EH (cell line): ENCODE measurements around the gene PDLIM3.
"Not testable (repeated sequence)": the region's sequence is repeated elsewhere in the genome, so short reads cannot be mapped to it uniquely, and the experiment has no call there.

Experiments used
- DNase-seq: peaks from one replicate; pipeline ENCODE4 v3.0.0-alpha.2; 2015; ENCODE audit warnings: low read depth

The PDLIM3 gene

DNA sequence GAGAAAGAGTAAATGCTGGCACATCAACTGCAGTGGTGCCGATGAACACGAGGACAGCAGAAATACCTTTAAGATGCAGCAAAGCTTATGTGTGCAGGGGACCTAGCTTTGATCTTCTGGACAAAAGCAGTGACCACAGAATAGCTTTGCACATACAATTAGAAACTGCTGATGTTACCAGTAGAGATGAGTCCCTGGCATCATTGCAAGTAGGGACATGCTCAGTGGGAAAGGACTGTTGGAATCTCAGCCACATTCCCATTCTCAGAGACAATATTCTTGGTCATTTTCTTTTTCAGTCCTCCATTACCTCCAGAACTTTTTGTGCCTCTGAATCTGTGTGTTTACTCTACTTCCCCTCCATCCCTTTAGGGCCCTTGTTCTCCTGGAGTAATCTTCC lies 16.9 kb upstream of the PDLIM3 start:
- DNase-seq: no peak

DNA sequence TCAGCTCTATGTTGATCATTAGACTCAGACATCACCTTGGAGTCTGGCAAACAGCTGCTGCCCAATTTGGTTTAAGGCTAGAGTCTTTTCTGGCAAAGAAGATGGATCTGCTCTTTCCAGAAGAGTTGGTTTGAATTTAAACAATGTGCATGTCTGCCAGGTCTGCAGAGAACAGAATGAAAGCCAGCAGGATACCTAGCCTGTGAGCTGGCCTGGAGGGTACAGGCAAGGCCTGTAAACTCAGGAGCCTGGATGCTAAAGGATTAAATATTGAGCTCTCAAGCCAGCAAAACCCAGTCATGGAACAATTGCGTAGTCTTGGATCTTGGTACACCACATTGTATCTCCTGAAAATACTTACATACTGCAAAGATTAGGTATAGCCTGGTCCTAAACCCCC lies 15.6 kb upstream of the PDLIM3 start:
- no peak for DNase-seq

DNA sequence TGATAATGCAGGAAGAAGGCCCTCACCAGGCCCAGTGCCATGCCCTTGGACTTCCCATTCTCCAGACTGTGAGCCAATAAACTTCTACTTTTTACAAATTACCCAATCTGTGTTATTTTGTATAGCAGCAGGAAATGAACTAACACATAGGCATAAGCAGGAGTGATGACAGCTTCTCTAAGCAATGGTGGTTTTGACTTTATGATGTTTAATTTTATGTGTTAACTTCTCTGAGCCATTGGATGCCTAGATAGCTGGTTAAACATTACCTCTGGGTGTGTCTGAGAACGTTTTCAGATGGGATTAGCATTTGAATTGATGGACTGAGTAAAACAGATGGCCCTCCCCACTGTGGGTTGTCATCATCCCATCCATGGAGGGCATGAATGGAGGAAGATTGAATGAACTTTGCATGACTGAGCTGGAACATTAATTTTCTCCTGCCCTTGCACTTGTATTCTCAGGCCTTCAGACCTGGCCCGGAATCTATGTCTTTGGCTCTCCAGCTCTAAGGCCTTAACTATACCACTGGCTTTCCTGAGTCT lies 13.9 kb upstream of the PDLIM3 start:
- DNase-seq: no peak

DNA sequence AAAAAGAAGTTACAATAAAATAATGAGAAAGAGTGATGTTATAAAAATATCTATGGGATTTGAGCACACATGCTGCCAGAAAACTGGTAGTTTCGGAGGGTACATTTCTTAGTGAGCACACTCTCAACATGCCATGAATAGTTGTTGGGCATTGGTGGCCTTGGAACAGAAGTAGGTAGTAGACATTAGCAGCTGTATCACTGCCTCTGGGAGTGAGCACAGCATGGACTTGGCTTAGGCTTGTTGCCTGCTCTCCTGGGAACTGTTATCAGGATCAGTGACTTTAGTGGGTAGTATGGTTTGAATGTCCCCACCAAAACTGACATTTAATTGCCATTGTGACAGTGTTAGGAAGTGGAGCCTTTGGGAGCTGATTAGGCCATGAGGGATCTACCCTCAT lies 13.3 kb upstream of the PDLIM3 start:
- no peak for DNase-seq

DNA sequence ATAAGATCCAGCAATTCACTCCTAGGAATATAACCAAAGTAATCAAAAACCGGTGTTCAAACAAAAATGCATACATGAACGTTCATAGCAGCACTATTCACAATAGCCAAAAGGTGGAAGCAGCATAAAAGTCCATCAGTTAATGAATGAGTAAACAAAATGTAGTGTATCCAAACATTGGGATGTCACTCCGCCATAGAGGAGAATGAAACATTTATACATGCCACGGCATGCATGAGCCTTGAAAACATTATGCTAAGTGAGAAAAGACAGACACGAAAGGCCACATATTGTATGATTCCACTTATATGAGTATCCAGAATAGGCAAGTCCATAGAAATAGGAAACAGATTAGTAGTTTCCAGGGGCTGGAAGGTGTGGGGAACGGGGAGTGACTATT lies 11.0 kb upstream of the PDLIM3 start:
- no peak for DNase-seq

DNA sequence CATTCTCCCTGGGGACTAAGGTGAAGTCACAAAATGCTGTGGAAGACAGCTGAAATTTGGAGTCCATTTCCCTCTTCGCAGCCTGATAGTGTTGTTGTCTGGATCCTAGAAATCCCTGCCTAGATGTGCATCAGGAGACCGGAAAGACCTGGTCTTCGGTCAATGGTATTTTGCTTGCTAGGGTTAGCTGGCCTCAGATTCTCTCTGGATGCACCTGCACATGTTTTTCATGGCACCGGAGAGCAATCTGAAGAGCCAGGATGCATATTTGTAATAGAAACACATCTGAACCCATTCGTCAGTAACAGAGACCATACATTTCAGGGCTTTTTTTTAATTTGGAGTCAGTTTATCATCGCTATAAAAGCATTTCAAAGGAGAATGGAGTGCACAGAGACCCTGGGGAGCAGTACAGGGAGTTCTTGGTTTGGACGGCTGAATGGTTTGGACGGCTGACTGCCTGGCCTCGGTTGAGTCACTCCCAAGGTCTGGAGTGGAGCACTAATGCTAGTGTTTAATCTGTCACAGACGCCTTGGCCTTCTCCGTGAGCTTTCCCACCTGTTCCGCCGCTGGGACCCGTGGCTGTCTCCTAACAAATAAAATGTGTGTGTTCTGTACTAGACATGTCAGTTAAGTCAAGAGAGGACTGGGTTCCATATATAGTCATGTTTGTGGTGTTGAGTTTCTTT lies 7.5 kb upstream of the PDLIM3 start:
- DNase-seq: no peak

DNA sequence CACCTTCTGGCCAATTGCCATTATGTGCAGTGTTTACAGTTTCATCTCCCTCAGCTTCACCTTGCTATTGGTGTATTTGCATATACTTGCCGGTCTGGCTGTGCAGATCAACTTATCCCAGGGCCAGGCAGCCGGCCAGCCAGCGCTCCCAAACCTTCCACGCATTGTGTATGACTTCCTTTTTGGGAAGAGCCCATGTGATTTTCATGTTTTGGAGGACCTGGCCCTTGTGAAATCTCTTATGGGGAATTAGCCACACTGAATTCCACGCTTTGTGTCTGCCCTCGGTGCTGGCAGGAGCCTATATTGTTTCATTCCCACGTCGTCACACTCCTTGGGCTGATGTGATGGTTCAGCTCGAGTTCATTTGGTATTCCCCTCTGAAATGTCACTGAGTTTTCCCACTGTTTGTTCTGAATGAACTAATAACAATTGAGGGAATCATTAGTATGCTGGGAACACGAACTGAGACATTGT lies 6.0 kb upstream of the PDLIM3 start:
- DNase-seq: no peak

DNA sequence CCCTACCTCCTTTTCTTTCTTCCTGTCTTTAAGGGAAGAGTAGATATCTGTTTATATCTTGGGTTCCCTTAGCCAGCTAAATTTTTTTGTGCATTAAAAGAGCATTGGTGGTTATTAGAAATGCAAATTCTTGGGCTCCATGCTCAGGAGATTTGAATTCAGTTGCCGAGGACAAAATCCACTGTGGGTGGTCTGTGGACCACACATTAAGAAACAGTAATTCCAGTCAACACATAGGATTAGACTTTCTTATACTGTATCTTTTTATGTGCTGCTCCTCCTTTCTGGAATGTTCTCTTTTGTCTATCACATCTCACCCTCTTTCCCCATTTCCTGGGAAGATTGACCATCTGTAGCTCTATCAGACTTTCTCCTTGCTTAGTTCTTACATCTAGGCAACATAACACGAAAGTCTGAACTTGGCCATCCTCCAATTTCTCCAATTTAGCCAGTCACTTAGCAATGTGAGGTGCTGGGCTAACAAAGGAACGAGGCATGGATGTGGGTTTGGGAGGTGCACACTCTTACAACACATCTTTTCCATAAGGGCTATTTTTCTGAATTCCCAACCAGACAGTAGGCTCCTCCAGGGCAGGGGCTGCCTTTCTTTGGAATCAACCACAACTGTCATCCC lies 5.3 kb upstream of the PDLIM3 start:
- no peak for DNase-seq

DNA sequence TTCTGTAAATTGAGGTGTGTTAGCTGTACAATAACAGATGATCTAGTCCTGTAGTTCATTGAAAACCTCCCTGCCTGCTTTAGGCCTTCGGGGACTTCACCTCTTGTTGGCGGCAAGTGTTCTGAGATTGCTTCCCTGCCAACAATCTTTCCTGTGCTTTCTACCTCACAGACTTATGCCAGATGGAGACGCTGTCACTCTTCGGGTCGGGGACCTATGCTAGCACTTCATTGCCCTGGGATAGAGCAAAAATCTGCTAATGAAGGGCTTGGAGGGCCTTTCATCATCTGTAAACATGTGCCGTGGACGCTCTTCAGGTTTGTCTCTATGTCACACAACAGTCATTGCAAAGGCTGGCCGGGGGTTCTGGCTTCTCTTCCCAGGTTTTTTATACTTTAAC lies 4.7 kb upstream of the PDLIM3 start:
- DNase-seq: no peak

GRCh38 chr4:185538806-185539205 lies 3.5 kb upstream of the PDLIM3 start:
- DNase-seq: no peak

- DNase-seq: no peak
Observed at GRCh38 chr4:185536411-185536709, 1.1 kb upstream of the PDLIM3 start.

DNA sequence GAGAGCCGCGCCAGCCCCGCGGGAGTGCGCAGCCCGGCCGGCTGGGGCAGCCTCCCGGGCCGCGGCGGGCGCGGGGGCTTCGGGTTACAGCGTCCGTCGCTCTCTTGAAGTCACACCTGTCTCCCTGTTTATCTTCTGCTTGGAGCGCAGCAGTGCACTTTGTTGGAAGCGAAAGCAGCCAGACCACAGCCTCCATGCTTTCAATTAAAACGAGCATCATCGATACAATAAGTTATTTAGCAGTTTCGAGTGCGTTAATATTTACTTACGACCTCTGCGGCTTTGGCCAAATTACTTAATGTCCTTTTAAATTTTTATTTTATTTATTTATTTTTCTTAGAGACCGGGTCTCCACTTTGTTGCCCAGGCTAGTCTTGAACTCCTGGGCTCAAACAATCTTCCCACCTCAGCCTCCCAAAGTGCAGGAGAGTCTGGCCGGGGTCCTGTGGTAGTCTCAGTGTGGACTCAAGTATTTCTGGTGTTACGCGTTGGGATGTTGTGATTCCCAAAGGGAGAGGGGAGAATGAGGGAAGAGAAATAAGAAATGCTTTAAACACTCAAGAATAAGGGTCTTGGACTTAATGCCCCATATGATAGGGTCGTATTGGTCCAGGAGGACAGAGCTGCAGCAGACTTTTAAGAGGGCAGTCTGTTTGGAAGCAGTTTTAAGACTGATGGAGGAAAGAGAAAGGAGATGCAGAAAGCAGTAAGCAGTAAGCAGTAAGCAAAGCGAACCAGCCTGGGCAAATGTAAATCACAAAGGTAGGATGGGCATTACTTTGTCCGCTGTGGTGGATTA lies 504 bp upstream of the PDLIM3 start:
- no peak for DNase-seq

- DNase-seq: no peak
Observed at GRCh38 chr4:185534511-185534865, 819 bp downstream of the PDLIM3 start.

- DNase-seq: no peak
Observed at GRCh38 chr4:185532795-185533324, 2.4 kb downstream of the PDLIM3 start.

GRCh38 chr4:185532293-185532692 lies 3.0 kb downstream of the PDLIM3 start:
- DNase-seq: no peak

DNA sequence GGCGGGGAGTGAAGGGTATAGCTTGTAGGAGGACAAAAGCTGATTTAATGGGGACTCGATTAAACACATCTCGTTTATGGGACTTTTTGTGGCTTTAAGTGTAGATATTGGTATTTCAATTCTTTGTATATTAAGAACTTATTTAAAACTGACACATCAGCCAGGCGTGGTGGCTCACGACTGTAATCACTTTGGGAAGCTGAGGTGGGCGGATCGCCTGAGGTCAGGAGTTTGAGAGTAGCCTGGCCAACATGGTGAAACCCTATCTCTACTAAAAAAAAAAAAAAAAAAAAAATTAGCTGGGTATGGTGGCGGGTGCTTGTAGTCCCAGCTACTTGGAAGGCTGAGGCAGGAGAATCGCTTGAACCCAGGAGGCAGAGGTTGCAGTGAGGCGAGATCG lies 3.7 kb downstream of the PDLIM3 start:
- DNase-seq: not testable (repeated sequence)

GRCh38 chr4:185529413-185529812 lies 5.9 kb downstream of the PDLIM3 start:
- no peak for DNase-seq

- DNase-seq: no peak
Observed at GRCh38 chr4:185524888-185525863, 10.1 kb downstream of the PDLIM3 start.

DNA sequence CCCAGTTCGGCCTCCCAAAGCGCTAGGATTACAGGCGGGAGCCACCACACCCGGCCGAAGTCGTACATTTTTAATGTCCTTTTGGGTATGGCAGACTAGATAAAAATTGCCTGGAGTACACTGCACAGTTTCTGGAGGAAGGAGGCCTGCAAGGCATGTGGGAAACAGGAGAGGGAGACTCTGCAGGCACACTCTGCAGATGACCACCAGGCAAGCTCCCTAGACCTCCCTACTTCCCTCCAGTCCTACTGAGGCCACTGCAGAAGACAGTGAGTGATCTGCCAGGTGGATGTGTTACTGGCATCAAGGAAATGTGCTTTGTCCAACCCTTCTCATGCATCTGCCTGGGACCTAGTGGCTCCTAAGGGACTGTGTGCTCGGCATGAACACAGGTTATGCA lies 11.4 kb downstream of the PDLIM3 start:
- DNase-seq: no peak

DNA sequence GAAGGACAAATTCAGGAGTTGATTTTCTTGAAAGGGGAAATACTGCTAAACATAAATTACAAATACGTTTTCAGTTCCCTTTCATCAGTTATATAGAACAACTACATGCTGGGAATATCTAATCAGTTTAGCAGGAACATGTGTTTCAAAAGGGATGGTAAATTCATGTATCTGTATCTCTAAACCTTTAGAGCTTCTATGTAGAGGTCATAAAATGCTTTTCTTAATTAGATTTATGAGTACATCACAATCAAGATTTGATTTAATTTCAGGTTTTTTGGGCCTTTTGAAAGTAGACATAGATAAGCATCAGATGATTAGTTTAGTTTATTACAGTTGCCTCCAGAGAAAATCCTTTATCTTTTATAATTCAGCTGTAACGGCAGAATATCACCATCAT lies 12.9 kb downstream of the PDLIM3 start:
- no peak for DNase-seq

- no peak for DNase-seq
Observed at GRCh38 chr4:185520119-185520518, 15.2 kb downstream of the PDLIM3 start.

DNA sequence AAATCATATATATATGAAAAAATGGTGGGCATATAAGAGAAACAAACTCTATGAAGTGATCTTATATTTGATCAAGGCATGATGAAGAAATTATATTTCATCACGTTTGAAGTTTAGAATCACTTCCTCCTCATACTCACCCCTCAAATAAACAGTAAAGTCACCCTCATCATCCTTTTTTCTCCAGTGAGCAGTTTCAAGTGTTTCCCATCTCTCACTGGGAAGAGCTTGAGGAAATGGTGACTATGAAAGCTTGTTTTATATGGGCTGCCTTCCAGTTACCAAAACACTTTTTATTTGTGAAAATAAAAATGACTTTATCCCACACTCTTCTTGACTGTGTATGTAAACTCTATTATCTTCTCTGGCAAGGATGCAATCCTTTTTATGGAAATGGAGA lies 16.8 kb downstream of the PDLIM3 start:
- DNase-seq: no peak
